ENCODE measurements around the gene MMS19. TPM values are rescaled to one million over a fixed set of nuclear protein-coding genes. Genes with fewer than 3 reads are reported as not detected.

Gene MMS19
- total and polyA plus RNA-seq, 10 donors = 53.5 to 101 (median 60.6) TPM

- 81 to 93% (median 91%) methylated on average over 13 to 14 of the region's 14 CpGs for WGBS, 5 donors
Measured at GRCh38 chr10:97540669-97541500, 42.7 kb upstream of the MMS19 start.

GRCh38 chr10:97539523-97540200, 41.4 kb upstream of the MMS19 start:
- no peak overlapping the region for H3K4me3 ChIP-seq
- TF ChIP-seq POLR2AphosphoS5 (IDR thresholded peaks at IDR 0.05) = no peak
- TF ChIP-seq POLR2A (IDR thresholded peaks at IDR 0.05) = no peak
- no peaks in the 10 kb centered on the region for H3K36me3 ChIP-seq
- no peaks in the 10 kb centered on the region for H3K9me3 ChIP-seq
- no peaks in the 10 kb centered on the region for H3K27me3 ChIP-seq (replicated peaks in 1 of 7)
- intact Hi-C loops (cut with DNase I; ENCODE audit: low total_unique reads) = no loop called here
- peaks cover 3 to 37% (median 19%) of the 10 kb centered on the region in 6 donors for H3K4me1 ChIP-seq
- peak overlapping the region in 1 of 8 donors; percentile 16 for H3K27ac ChIP-seq
- peak; percentile 59 for DNase-seq
- 69 to 79% (median 70%) methylated on average over 6 of the region's 6 CpGs for WGBS, 5 donors

More at GRCh38 chr10:97540669-97541500, 42.7 kb upstream of the MMS19 start:
- TF ChIP-seq POLR2AphosphoS5 (IDR thresholded peaks at IDR 0.05) (no peak), POLR2A (IDR thresholded peaks at IDR 0.05) (no peak)
- TF ChIP-seq, protein P1, sequence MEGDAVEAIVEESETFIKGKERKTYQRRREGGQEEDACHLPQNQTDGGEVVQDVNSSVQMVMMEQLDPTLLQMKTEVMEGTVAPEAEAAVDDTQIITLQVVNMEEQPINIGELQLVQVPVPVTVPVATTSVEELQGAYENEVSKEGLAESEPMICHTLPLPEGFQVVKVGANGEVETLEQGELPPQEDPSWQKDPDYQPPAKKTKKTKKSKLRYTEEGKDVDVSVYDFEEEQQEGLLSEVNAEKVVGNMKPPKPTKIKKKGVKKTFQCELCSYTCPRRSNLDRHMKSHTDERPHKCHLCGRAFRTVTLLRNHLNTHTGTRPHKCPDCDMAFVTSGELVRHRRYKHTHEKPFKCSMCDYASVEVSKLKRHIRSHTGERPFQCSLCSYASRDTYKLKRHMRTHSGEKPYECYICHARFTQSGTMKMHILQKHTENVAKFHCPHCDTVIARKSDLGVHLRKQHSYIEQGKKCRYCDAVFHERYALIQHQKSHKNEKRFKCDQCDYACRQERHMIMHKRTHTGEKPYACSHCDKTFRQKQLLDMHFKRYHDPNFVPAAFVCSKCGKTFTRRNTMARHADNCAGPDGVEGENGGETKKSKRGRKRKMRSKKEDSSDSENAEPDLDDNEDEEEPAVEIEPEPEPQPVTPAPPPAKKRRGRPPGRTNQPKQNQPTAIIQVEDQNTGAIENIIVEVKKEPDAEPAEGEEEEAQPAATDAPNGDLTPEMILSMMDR (IDR thresholded peaks at IDR 0.05 in 8 of 11, conservative IDR thresholded peaks at IDR 0.05 in 3 of 11) = no peak
- H3K9me3 ChIP-seq = no peaks in the 10 kb centered on the region
- H3K4me1 ChIP-seq = peaks cover 3 to 37% (median 19%) of the 10 kb centered on the region in 6 donors
- no peaks in the 10 kb centered on the region for H3K27me3 ChIP-seq (replicated peaks in 1 of 7)
- no peak overlapping the region for H3K4me3 ChIP-seq
- no peak overlapping the region for H3K27ac ChIP-seq
- H3K36me3 ChIP-seq = no peaks in the 10 kb centered on the region
- DNase-seq = peak; percentile 55
- intact Hi-C loops (cut with DNase I; ENCODE audit: low total_unique reads) = no loop called here

DNA sequence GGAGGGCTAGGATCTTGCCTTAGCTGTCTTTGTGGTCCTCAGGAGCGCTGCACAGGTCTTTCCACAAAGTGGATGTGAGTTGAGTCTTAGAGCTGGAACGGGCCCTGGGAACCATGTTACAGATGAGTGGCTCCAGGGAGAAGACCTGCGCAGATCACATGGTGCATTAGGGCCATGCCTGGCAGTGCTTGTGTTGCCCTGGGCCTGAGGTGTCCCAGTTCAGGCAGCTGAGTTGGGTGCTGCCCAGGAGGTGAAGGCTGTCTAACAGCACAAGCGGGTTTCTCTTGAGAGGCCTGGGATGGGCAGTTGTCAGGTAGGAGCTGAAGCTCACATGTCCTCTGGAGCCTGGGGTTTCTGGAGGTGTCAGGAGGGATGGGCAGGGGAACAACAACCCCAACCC, 40.6 kb upstream of the MMS19 start:
- Histone ChIP-seq H3K27ac (no peak overlapping the region), H3K4me3 (no peak overlapping the region), H3K27me3 (replicated peaks in 1 of 7) (no peaks in the 10 kb centered on the region), H3K36me3 (no peaks in the 10 kb centered on the region), H3K4me1 (peaks cover 3 to 30% (median 19%) of the 10 kb centered on the region in 6 donors), H3K9me3 (no peaks in the 10 kb centered on the region)
- 89 to 95% (median 92%) methylated on average over 4 of the region's 4 CpGs for WGBS, 5 donors
- intact Hi-C loops (cut with DNase I; ENCODE audit: low total_unique reads) = no loop called here
- TF ChIP-seq, protein P1 (IDR thresholded peaks at IDR 0.05 in 8 of 11, conservative IDR thresholded peaks at IDR 0.05 in 3 of 11) = no peak
- TF ChIP-seq POLR2A (IDR thresholded peaks at IDR 0.05) = no peak
- peak; percentile 49 for DNase-seq

DNA sequence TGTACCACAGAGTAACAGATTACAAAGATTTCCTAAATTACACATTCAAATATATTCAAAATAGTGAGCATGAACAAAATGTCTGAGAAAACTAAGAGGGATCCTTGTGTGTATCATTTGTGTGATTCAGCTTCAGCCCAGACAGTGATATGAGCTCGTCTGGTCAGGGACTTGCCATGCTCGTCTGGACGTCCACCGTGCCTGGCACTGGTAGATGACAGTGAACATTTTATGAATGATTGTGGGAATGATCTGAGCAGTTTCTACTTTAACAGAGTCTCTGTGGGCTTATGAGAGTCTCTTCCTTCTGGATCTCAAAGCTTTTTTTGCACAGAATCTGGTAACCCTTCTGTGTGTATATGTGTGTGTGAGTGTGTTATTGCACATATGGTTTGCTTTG, 40.2 kb upstream of the MMS19 start:
- Histone ChIP-seq H3K4me1 (peaks cover 2 to 25% (median 16%) of the 10 kb centered on the region in 6 donors), H3K9me3 (no peaks in the 10 kb centered on the region), H3K27me3 (replicated peaks in 1 of 7) (no peaks in the 10 kb centered on the region), H3K4me3 (no peak overlapping the region), H3K27ac (no peak overlapping the region), H3K36me3 (no peaks in the 10 kb centered on the region)
- intact Hi-C loops (cut with DNase I; ENCODE audit: low total_unique reads) = no loop called here
- 79 to 90% (median 89%) methylated on average over 4 of the region's 4 CpGs for WGBS, 5 donors
- peak; percentile 11 for DNase-seq
- no peak for TF ChIP-seq POLR2A (IDR thresholded peaks at IDR 0.05)
- TF ChIP-seq POLR2AphosphoS5 (IDR thresholded peaks at IDR 0.05) = no peak
- TF ChIP-seq, protein P1 (IDR thresholded peaks at IDR 0.05 in 8 of 11, conservative IDR thresholded peaks at IDR 0.05 in 3 of 11) = no peak
